GM18870 (cell line): Measurements from ENCODE around the gene TNS1.
"Not testable (repeated sequence)": the region's sequence is repeated elsewhere in the genome, so short reads cannot be mapped to it uniquely, and the experiment has no call there.

Experiments
- ATAC-seq: cut with Tn5 transposase; IDR thresholded peaks from one replicate; pipeline ENCODE4 v1.9.1; 2021; ENCODE audit warnings: moderate library complexity; ENCODE audit not compliant: unreplicated experiment

Gene TNS1

DNA sequence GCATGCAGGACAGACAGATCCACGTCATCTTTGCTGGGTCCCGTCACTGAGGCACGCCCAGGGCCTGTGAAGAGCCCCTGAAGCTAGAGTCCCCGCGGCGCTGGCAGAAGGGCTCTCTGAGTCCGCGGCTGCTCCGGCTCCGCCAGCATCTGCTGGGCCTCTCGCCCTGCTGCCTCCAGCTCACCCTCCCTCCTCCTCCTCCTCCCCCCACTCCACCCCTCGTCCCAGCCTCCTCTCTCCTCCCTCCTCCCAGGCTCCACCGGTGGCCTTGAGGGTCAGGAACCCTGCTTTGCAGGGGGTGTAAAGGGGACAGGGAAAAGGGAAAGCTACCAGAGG, at the start of gene TNS1:
TSS of gene TNS1 (minus strand) at position 151 of the 336 bp plus-strand sequence. CDS start at position 28, 123 bp downstream.
- no peak for ATAC-seq

DNA sequence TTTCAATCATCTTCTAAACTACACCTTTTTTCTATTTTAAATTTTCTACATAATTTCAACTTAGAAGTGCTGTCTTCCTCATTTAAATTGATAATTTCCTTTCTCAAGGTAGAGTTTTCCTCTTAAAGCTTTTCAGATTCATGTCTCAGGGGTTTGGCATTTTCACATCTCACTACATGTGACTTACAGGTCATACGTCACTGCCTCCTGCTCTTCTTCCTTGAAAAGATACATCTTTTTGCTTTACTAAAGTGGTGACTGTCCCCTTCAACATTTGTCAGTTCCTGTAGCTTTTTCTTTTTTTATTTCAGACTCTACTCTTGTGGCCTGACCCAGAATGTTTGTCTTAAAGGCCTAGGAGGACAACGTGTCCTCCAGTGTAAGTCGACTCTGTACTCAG, 49.1 kb upstream of the TNS1 start:
- ATAC-seq: no peak

DNA sequence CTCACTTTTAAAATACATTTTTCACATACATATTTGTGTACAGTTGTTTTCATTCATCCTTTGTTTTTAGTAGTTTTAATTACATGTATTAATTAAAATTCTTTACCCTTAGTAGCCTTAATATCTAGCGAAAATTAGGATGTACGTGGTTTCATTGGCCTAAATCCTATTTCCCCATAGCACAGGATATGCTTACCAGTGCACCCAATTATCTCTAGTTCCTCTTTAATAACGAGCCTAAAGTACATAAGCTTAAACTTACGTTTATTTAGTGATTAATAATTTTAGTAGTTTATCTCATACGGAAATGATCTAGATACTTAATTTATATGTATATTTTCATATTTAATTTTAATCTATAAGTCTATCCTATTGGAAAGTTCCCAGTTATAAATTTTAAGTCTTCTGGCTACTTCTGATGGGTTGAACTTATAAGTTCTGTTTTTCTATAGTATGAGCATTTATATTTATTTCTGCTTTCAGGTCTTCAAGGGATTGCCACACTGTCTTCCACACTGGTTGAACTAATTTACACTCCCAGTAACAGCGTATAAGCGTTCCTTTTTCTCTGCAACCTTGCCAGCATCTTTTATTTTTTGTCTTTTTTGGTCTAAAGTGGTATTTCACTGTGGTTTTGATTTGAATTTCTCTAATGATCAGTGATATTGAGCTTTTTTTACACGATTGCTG, 44.9 kb upstream of the TNS1 start:
- no peak for ATAC-seq

DNA sequence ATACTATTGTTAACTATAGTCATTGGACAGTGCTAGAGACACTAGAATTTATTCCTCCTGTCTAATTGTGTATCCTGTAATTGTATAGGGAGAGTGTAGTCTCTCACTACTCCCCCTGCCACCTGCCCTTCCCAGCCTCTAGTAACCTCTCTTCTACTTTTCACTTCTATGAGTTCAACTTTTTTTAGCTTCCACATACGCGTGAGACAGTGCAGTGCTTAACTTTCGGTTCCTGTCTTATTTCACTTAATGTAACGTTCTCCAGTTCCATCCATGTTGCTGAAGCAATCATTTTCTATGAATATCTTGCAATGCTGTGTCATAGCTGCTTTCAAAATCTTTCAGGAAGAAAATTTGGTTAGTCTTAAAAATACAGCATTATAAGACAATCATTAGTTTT, 43.4 kb upstream of the TNS1 start:
- ATAC-seq: peak; percentile 86

DNA sequence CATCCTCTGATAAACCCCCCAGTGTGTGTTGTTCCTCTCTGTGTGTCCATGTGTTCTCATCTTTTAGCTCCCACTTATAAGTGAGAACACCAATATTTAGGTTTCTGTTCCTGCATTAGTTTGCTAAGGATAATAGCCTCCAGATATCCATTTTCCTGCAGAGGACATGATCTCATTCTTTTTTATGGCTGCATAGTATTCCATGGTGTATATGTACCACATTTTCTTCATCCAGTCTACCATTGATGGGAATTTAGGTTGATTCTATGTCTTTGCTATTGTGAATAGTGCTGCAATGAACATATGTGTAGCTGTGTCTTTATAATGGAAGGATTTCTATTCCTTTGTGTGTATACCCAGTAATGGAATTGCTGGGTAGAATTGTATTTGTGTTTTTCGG, 41.8 kb upstream of the TNS1 start:
- not testable (repeated sequence) for ATAC-seq

DNA sequence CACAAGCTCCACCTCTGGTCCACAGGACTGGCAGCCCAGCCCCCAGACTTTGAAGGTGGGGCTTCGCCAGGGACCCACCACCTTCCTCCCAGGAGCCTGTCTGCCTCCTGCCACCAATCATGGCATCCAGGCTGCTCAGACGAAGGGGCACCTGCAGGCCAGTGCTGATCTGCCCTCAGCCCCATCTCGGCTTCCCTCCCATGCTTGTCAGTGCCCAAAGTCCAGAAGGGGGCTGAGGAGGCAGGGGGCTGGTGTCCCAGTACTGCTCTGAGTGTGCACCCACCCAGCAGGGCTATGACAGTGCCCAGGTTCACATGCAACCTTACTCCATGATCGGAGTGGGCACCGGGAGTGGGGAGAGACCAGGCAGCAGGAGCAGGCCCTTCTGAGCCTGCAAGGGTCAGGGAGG, 40.9 kb upstream of the TNS1 start:
- ATAC-seq: no peak

DNA sequence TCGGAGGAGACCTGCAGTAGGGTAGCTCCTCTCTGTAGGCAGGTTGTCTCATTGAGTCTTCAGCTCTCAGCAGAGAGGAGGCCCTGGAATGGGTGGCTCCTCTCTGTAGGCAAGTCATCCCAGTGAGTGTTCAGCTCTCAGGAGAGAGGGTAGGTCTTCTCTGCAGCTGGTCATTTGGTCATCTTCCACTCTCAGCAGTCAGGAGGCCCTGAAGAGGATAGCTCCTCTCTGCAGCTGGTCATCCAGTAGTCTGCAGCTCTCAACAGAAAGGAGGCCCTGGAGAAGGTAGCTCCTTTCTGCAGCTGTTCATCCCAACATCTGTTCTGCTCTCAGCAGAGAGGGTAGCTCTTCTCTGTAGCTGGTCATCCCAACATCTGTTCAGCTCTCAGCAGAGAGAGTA, 40.3 kb upstream of the TNS1 start:
- no peak for ATAC-seq

DNA sequence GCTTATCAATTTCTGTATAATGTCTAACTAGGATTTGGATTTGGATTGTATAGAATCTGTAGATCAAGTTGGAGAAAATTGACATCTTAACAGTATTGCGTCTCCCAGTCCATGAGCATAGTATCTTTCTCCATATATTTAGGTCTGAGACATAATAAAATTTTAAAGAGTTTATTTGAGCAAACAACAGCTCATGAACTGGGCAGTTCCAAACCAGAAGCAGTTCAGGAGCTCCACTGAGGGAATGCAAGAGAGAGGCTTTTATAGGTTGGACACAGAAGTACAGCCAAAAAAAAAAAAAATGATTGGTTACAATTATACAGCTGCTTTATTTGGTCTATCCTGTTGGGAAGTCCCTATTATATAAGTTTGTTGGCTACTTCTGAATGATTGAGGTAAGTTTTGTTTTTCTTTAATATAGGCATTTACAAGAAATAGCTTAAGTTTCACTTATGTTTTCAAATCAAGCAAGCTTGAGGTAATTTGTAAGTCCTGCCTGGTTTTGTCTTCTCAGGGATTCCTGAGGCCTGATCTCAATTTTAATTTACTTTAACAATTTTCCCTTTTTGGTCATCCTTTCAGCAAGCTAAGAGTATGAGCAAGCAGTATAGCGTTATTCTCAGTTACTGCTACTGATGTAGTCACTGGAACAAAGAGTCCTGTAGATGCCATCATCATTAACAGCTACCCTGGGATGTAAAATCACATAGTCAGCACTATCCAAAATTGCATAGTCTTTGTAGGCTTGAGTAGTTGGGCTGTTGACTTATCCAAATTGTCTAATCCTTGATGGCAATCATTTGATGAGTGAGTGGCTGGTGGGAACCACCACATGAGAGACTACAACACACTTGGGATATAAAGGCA, 38.7 kb upstream of the TNS1 start:
- ATAC-seq: no peak

DNA sequence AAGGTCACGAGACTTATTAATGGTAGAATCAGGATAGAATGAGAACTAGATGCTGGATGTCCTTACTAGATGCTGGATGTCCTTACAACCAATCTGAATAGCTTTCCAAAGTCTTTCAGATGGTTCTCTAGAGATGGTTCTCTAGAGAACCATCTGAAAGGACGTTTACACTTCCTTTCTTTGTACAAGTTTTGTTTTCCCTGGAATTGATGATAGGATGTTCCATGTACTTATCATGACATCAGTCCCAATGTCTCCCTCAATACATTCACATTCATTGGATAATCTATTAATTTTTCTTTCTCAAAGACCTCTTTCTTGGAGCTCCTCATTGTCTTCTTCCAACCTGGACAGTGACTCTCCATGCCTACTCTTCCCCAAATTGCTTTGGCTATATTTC, 38.1 kb upstream of the TNS1 start:
- ATAC-seq: no peak

DNA sequence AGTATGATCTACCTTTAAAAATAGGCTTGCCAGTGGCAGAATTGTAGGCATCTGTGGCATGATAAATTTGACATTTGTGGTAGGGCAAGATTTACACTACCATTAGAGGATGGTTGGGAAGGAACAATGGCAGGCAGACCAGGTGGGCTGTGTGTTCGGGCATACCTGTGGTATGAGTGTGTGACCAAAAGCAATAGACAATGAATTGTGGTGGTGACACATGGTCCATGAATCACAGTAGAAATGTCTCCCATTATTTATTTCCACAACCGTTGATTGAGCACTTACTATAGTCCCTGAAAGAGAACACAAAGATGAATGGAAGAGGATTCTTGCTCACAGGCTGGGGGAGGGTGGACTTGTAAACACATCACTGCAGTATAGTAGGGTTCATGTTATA, 36.4 kb upstream of the TNS1 start:
- ATAC-seq: no peak

DNA sequence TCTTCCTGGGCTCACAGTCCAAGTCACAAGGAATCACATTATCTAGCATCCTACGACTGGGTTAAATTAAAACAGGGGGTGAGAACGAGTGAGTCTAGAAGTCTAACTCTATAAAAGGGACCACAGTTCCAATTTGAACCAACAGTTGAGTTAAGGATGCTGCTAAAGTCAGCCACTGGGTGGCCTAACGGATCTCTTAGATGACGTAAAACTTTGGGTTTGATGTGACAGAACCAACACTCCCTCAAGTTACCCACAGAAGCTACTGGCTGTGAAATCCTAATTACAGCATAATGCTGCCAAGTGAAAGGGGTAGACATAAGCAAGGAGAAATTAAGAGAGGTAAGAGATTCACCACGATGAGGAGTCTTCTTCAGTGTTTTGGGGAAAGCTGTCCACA, 33.6 kb upstream of the TNS1 start:
- no peak for ATAC-seq

DNA sequence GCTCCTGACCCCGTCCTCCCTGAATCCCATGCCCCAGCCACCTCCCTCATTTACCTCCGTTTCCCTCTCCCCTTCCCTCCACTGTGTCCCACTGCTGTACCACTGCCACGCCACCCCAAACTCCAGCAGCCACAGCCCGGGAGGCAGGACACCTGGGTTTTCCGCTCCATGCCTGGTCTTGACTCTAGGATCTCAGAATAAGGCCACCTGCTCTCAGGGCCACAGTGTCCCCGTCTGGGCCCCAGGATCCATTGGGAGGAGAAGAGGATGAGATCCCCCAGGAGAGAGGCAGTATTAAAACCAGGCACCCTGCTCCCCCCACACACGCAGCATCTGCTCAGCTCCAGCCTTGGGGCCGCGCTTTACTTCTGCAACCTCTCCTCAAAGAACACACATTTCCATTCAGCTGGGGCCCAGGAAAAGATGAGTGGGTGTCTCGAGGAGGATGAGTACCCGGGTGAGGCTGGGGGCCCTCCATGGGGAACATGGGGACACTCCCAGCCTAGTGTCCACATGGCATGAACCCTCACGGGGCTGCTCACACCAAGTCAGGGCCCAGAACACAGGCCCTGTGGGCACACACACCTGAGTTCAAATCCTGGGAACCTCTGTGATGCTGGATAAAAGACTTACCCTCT, 32.8 kb upstream of the TNS1 start:
- no peak for ATAC-seq

DNA sequence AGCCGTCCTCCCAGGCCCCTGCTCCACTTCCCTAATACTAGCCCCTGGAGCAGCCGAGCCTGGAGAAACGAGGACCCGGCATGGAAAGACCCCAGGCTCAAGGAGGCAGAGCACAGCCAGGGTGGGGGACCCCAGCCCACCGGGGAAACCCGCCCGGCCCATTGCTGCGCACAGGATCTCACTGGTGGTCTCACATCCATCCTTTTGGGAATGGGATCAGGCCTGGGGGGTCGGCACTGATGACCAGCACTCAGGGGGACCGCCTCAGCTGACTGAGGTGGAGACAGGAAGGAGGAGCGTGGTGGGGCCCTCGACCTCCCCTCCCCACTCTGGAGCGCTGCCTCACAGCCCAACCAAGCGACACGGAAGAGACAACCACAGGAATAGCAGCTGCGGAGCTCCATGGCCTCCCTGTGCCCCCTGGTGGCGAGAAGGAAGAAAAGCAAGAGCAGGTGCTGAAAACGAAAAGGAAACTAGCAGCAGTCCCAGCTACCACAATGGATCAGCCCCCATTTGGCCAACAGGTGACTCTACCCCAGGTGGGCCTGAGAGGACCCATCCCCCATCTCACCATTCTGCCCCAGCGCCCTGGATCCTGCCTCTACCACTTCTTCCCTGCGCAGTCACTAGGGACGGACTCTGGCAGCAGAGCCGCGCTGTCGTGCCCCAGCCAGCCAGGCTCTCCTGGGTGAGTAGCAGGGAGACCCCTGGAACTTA, 31.9 kb upstream of the TNS1 start:
- peak; percentile 87 for ATAC-seq

DNA sequence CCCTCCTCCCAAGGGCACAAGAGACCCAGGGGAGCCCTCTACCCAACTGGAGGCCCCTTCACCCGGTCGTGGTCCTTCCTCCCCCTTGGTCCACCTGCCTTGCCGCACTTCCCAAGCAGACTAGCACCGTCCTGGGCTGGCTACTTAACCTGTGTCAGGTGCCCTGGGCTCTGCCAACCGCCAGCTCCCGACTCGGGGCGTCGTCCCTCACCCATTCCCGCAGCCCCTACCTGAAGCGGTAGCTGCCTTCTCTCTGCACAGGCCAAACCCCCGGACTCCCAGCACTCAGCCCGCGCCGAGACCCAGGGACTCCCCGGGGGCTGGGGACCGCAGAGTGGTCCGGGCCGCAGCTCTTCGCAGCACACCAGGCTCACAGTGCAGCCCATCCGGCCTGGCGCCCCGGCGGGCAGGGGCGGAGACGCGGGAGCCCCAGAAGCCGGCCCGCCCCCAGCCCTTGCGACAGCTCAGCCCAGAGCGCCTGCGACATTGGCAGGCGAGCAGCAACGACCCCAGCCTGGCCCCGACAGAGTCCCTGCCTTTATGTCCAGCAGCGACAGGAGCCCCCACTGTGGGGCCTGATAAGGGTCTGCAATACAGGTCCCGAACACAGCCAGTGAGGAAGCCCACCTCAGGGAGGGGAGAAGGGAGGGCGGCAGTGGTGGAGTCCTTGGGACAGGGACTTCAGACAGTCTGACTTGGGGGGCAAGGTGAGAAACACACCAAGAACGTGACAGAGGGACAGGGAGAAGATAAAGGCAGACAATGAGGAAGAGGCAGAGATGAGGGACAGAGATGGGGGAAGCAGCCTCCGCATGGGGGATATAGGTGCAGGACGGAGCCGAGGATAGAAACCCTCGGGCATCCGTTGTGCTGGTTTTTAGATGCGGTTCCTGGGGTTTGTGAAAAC, 31.0 kb upstream of the TNS1 start:
- no peak for ATAC-seq

DNA sequence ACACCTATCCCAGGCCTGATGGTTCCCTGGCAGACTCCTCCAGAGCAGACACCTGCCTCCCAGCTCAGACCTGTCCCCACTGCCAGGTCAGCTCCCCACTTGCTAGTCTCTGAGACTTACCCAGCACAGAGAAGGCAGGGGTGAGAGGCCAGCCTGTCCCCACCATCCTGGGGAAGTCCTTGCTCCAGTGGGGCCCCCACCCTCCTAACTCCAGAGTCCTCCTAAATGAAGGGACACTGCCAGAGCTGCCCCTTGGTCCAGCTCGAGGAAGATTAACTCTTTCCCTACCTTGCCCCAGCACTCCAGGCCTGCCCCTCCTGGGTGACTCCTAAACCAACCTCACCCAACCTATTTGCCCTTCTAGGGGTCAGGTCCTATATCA, 30.4 kb upstream of the TNS1 start:
- no peak for ATAC-seq

DNA sequence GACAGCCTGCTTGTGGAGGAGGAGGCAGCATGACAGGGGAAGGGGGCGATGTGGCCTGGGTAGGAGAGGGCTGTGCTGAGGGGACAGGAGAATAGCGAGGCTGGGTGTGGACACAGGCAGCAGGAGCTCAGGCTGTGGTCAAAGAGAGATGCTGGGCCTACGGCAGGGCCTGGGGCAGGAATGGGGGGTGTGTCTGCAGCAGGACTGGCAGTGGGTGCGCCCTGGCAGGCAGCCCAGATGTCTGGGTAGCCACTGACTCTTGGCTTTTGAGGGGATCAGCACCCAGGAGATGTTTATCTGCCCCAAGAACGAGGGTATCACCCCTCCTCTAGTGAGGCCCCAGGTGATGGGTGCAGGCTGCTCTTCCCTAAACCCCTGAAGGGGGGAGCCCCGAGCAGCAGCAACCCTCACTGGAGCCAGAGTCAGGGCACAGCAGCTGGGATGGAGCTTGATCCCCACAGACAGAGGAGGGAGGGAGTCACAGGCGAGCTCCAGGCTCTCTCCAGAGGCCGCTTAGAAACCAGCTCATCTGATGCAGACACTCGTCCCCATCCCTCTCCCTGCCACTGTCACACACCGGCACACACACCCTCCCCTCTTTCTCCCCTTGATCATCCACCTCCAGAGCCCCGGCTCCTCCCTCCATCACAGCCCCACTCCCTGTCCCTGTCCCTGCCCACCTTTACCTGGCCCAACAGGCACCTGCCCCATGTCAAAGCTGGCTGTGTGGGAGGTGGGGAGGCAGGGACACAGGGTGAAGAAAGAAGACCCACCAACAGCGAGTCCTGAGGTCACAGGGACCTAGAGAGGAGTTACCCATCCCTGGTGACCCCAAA, 29.8 kb upstream of the TNS1 start:
- no peak for ATAC-seq

DNA sequence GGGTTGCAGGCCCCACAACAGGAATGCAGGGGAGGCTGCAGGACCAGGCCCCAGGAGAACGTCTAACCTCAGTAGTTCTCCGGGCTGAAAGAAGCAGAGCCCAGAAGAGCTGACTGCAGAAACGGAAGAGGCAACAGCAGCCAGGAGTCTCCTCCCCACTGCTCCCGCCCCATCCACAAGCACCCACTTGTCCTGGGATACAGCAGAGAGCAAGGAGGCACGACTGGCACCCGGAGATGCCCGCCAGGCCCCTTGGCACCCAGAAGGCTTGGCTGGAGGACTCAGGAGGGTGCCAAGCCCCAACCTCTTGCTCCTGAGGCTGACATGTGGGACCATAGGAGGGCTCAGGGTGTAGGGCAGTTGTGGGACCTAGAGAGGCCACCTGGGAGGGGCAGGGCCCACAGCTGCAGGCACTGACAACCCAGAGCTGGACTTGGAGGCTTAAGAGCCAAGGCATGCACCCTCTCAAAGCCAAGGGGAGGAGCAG, 29.0 kb upstream of the TNS1 start:
- no peak for ATAC-seq

DNA sequence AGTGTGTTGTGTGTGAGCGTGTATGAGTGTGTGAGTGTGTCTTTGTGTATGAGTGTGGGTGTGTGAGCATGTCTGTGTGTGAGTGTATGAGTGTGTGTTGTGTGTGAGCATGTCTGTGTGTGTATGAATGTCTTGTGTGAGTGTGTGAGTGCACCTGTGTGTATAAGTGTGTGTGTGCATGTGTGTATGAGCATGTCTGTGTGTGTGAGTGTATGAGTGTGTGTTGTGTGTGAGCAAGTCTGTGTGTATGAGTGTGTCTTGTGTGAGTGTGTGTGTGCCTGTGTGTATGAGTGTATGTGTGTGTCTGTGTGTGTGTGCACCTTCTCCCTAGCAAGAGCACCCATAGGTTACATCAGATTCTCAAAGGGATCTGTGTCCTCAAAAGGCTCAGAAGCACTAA, 28.5 kb upstream of the TNS1 start:
- ATAC-seq: no peak

DNA sequence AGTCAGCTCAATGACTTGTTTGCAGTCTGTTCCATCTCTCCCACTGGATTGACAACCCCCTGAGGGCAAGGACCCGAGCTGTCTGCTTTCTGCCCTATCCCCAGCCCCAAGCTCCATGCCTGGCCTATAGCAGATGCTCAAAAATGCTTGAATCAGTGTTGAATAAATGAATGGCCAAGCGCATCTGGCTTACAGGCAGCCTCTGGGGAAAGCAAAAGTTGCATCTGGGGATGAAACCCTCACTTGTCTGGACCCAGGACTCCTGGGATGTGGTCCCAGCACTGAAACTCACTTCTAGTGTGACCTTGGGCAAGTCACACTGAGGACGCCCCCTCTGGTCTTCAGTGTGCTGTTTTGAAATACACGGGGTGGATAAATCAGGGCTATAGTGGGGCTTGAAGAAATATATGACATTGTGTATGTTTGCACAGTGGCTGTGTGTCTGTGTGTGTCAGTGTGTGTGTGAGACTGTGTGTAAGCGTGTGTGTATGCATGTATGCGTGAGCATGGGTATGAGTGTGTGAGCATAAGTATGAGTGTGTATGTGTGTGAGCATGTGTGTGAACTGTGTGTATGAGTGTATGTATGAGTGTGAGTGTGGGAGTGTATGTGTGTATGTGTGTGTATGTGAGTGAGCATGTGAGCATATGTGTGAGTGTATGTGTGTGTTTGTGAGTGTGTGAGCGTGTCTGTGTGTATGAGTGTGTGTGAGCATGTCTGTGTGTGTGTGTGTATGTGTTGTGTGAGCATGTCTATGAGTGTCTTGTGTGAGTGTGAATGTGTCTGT, 27.8 kb upstream of the TNS1 start:
- no peak for ATAC-seq
